PFSK-1 (cell line): ENCODE data around the gene TMEM190.

Experiments
- FOXP2 ChIP-seq: optimal IDR thresholded peaks from 2 replicates; pipeline ENCODE3; 2011; ENCODE audit warnings: borderline replicate concordance, control low read depth, inconsistent platforms; ENCODE audit not compliant: insufficient read depth; ENCODE audit errors: extremely low read length, extremely low read depth
- POLR2AphosphoS5 ChIP-seq: IDR thresholded peaks from 2 replicates; pipeline ENCODE4 v1.6.1; 2012; ENCODE audit warnings: low read depth, mild to moderate bottlenecking, control low read depth, low read length, moderate library complexity
- REST ChIP-seq, 2 experiments: IDR thresholded peaks; 2 replicates each; pipeline versions ENCODE4 v1.6.1 to v1.8.0; 2011 to 2012; ENCODE audit warnings: low read depth in 2 of 2, low read length in 2 of 2, control low read depth in 1 of 2, inconsistent platforms in 1 of 2, mild to moderate bottlenecking in 1 of 2, moderate library complexity in 1 of 2; ENCODE audit not compliant: insufficient read depth in 1 of 2
- SIN3A ChIP-seq: IDR thresholded peaks from 2 replicates; pipeline ENCODE4 v1.6.1; 2012; ENCODE audit warnings: mild to moderate bottlenecking, low read length, moderate library complexity, borderline replicate concordance; ENCODE audit not compliant: insufficient read depth
- TAF1 ChIP-seq: IDR thresholded peaks from 2 replicates; pipeline ENCODE4 v1.6.1; 2012; ENCODE audit warnings: low read length, control low read depth, borderline replicate concordance; ENCODE audit not compliant: insufficient read depth

TMEM190 gene

DNA sequence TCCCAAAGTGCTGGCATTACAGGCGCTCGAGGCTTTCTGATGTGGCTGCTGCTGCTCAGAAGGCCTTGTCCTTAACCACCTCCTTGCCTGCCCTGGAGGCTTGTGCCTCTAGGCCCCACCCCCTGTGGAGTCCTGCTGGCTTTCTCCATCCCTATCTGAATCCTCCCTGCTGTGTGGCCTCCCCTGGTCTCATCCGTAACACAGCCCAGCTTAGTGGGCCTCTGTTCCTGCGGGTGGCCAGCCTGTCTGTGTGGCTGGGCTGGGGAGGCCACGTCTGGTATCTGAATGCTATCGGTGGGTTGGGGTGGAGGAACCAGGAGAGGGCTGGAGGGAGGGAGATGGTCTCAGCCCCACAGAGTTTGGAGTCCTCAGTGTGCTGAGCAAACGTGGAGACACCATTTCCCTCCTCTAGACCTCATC is 13.8 kb downstream of the TMEM190 start:
- no peak for TF ChIP-seq SIN3A
- no peak for TF ChIP-seq TAF1
- no peak for TF ChIP-seq FOXP2
- TF ChIP-seq REST (IDR thresholded peaks at IDR 0.05; ENCODE audit: insufficient read depth in 1 of 2, low read depth in 2 of 2, low read length in 2 of 2) = no peak
- no peak; the same call in 1 of the 2 replicates for TF ChIP-seq POLR2AphosphoS5

DNA sequence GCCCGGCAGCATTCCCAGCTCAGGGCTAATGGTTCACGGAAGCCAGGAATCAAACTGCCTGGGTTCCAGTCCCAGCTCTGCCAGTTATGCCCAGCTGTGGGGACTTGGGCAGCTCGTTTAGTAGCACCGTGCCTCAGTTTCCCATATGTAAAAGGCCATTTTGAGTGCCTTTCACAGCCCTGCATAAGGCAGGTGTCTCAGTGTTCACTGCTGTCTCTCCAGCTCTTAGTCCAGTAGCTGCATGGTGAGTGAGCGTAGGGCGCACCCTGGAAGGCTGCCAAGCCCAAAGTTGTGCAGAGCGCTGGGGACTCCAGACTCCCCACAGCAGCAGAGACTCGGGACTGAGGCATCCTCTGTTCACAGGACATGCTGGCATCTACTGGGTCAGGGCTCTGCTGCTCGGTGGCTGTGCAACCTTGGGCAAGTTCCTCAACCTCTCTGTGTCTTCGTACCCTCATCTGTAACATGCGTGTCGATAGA is 14.6 kb downstream of the TMEM190 start:
- TF ChIP-seq POLR2AphosphoS5 = peak; percentile 69
- TF ChIP-seq SIN3A = no peak
- no peak for TF ChIP-seq FOXP2

DNA sequence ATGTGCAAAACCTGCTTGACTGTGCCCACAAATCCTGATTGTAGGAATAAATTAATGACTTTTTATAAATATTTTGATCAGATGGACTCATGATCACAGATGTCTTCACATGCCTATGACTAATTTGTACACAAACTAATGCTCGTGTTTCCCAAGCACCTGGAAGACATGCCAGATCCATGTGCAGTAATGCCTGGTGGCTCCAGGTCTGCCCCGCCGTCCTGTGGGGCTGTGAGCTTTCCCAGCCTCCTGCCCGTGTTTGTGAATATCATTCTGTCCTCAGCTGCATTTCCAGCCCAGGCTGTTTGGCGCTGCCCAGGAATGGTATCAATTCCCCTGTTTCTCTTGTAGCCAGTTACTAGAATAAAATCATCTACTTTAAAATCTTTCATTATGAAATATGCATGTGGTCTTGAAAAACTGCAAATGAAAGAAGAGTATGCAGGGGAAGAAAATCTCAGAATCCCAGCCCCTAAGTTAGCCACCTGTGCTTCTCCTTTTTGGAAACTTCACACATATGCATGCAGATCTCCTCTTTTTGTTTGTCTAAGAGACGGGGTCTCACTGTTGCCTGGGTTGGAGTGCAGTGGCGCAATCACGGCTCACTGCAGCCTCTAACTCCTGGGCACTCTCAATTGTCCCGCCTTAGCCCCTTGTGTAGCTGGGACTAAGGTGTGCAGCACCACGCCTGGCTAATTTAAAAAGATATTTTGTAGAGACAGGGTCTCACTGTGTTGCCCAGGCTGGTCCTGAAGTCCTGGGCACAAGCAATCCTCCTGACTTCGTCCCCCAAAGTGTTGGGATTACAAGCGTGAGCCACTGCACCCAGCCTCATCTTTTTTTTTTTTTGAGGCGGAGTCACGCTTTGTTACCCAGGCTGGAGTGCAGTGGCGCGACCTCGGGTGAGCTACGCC is 15.3 kb downstream of the TMEM190 start:
- TF ChIP-seq TAF1 (no peak), REST (IDR thresholded peaks at IDR 0.05; ENCODE audit: insufficient read depth in 1 of 2, low read depth in 2 of 2, low read length in 2 of 2) (no peak), FOXP2 (no peak), SIN3A (no peak), POLR2AphosphoS5 (no peak; the same call in 1 of the 2 replicates)

DNA sequence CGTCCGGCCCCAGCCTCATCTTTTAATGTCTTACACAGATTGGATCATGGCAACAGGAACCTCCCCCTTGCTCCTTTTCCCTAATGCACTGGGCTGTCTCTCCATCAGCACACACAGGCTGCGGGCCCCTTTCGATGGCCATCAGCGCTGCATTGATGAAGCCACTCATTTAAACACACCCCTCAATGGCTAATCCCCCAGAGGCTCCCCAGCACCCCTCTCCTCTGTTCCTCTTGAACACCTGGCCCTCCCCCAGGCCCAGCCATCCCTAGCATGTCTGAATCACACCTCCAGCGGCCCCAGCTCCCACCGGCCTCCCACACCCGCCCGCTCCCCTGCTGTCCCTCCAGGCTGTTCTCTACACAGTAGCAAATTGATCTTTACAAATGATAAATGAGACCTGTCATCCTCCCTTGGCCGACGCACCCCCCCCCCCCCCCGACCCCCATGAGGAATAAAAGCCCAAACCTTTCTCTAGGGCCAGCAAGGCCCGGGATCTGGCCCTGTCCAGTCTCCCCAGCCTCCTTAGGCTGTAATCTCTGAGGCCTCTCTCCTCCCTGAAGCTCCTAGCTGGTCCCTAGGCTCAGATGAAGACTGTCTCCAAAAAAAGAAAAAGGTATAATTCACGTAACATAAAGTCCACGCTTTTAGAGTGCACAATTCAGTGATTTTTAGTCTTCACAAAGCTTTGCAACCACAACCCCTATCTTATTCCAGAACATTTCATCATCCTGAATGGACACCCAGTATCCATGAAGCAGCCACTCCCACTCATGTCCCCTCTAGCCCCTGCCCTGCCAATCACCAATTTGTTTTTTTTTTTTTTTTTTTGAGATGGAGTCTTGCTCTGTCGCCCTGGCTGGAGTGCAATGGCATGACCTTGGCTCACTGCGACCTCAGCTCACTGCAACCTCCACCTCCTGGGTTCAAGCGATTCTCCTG is 16.5 kb downstream of the TMEM190 start:
- TF ChIP-seq SIN3A = no peak
- no peak for TF ChIP-seq POLR2AphosphoS5
- no peak for TF ChIP-seq FOXP2
- TF ChIP-seq TAF1 = no peak

GRCh38 chr19:55398200-55398925 is 21.7 kb downstream of the TMEM190 start:
- TF ChIP-seq REST (IDR thresholded peaks at IDR 0.05; ENCODE audit: insufficient read depth in 1 of 2, low read depth in 2 of 2, low read length in 2 of 2) = no peak
- TF ChIP-seq SIN3A = no peak
- TF ChIP-seq FOXP2 = no peak
- no peak for TF ChIP-seq POLR2AphosphoS5
